Liver (tissue), 3 donors: Measurements from ENCODE around the gene BCL2L1.

ENCODE experiments used
- ATF3 ChIP-seq: IDR thresholded peaks from 2 replicates; pipeline ENCODE4 v1.6.1; 2016; ENCODE audit warnings: antibody characterized with exemption
- CTCF ChIP-seq: fragments of 150-350 bp; IDR thresholded peaks from 2 replicates; pipeline ENCODE4 v1.5.1; 2017; ENCODE audit warnings: improper control_type of control experiment, low read depth, low read length; ENCODE audit not compliant: missing input control
- FOXA1 ChIP-seq: IDR thresholded peaks from 2 replicates; pipeline ENCODE4 v1.6.1; 2016; ENCODE audit warnings: antibody characterized with exemption
- RAD21 ChIP-seq, 2 donors: IDR thresholded peaks; 2 replicates each; pipeline ENCODE4 v1.6.1; 2016; ENCODE audit warnings: antibody characterized with exemption in 2 of 2, mild to moderate bottlenecking in 2 of 2
- SP1 ChIP-seq: IDR thresholded peaks from 2 replicates; pipeline ENCODE4 v1.6.1; 2018; ENCODE audit warnings: antibody characterized with exemption, mild to moderate bottlenecking
- YY1 ChIP-seq: IDR thresholded peaks from 2 replicates; pipeline ENCODE4 v1.6.1; 2016; ENCODE audit warnings: antibody characterized with exemption, mild to moderate bottlenecking
- ZBTB33 ChIP-seq: IDR thresholded peaks from 2 replicates; pipeline ENCODE4 v1.6.1; 2016; ENCODE audit warnings: antibody characterized with exemption
- donor health status: healthy.
- donor health status: healthy.

- no peak for TF ChIP-seq CTCF
- no peak for TF ChIP-seq ATF3
- TF ChIP-seq YY1, result no peak
- TF ChIP-seq SP1, result no peak
- no peak for TF ChIP-seq ZBTB33
- no peak for TF ChIP-seq FOXA1
- no peak for TF ChIP-seq RAD21 (IDR thresholded peaks at IDR 0.05)
Observed at GRCh38 chr20:31682352-31682751, 40.3 kb downstream of the BCL2L1 start.
